Prostate gland (tissue), 2 donors: ENCODE data around the gene MRTO4. TPM values are rescaled to one million over a fixed set of nuclear protein-coding genes. Genes with fewer than 3 reads are reported as not detected.

Experiments used
- DNase-seq: peaks from one replicate; pipeline ENCODE4 v3.0.0-alpha.2; 2019; ENCODE audit warnings: low spot score
- H3K27ac ChIP-seq, 2 donors: fragments of 200-600 bp; sonication (generic); 2 replicates each; pipeline ENCODE4 v1.5.1; 2017 to 2019
- H3K27me3 ChIP-seq: fragments of 200-600 bp; sonication (generic); replicated peaks from 2 replicates; pipeline ENCODE4 v1.5.1; 2019; ENCODE audit not compliant: insufficient read depth
- H3K36me3 ChIP-seq, 2 donors: fragments of 200-600 bp; sonication (generic); 1 replicate in 1 of 2; 2 replicates in 1 of 2; pipeline versions ENCODE4 v1.5.1 to v1.8.1; 2017 to 2019
- H3K4me1 ChIP-seq: fragments of 200-600 bp; sonication (generic); replicated peaks from 2 replicates; pipeline ENCODE4 v1.5.1; 2019
- H3K4me3 ChIP-seq, 2 donors: fragments of 200-600 bp; sonication (generic); 2 replicates each; pipeline ENCODE4 v1.5.1; 2017 to 2019
- H3K9me3 ChIP-seq: fragments of 200-600 bp; sonication (generic); 2 replicates; pipeline ENCODE4 v1.5.1; 2017
- CTCF ChIP-seq, 4 experiments: fragments of 200-600 bp in 2 of 4; fragments of 450-650 bp in 2 of 4; sonication (generic) in 2 of 4; IDR thresholded peaks; 1 replicate in 3 of 4; 2 replicates in 1 of 4; pipeline ENCODE4 v1.5.1; 2016 to 2019; ENCODE audit warnings: antibody characterized with exemption in 4 of 4, mild to moderate bottlenecking in 2 of 4, moderate library complexity in 2 of 4
- POLR2A ChIP-seq: fragments of 450-650 bp; IDR thresholded peaks from one replicate; pipeline ENCODE4 v1.6.1; 2016; ENCODE audit warnings: antibody characterized with exemption, mild to moderate bottlenecking
- POLR2AphosphoS5 ChIP-seq: sonication (generic); formaldehyde crosslinking; IDR thresholded peaks from one replicate; pipeline ENCODE4 v1.6.1; 2017; ENCODE audit warnings: antibody characterized with exemption
- WGBS: methylation state at CpG from one replicate; pipeline ENCODE4 v1.1.5; 2018; 5-methylcytosine and 5-hydroxymethylcytosine counted together
- intact Hi-C: fragments of 100-400 bp; cut with DNase I; formaldehyde crosslinking; loops from one replicate; pipeline ENCODE4 v1.14.2; 2022
- total RNA-seq, 2 donors: library from RNA; depleted of rRNA; stranded (reverse); fragments of >200 nt; gene quantifications; one replicate each; pipeline ENCODE4 v1.1.0, GENCODE V29; 2016

MRTO4 gene
- total RNA-seq, 2 donors from 2014 or later = 20.5 to 21.9 TPM

- 96% methylated on average over 3 of the region's 3 CpGs for WGBS
- intact Hi-C loops = loop anchor here (10.0 kb wide), 1 partner anchor 329 kb away; the partner anchor contains the start of gene ALDH4A1
- TF ChIP-seq POLR2A (no peak), CTCF (IDR thresholded peaks at IDR 0.05) (no peak), POLR2AphosphoS5 (no peak)
- no peak for DNase-seq
- Histone ChIP-seq H3K9me3 (no peaks in the 10 kb centered on the region), H3K27me3 (no peaks in the 10 kb centered on the region), H3K36me3 (peaks cover 4 to 17% of the 10 kb centered on the region in 2 donors), H3K4me3 (no peak overlapping the region), H3K4me1 (peaks cover 7% of the 10 kb centered on the region), H3K27ac (no peak overlapping the region)
Observed at GRCh38 chr1:19234224-19234623, 17.4 kb upstream of the MRTO4 start.

GRCh38 chr1:19239876-19240275 is 11.7 kb upstream of the MRTO4 start:
- Histone ChIP-seq H3K4me1 (no peaks in the 10 kb centered on the region), H3K4me3 (no peak overlapping the region), H3K36me3 (peaks cover 27 to 35% of the 10 kb centered on the region in 2 donors), H3K27me3 (no peaks in the 10 kb centered on the region), H3K27ac (no peak overlapping the region), H3K9me3 (no peaks in the 10 kb centered on the region)
- WGBS = 82% methylated on average over 7 of the region's 7 CpGs
- intact Hi-C loops = loop anchor here (5.0 to 10.0 kb wide), 2 partner anchors 63 to 335 kb away; partner anchors contain the start of gene ALDH4A1
- DNase-seq = no peak
- no peak for TF ChIP-seq POLR2A
- TF ChIP-seq POLR2AphosphoS5 = no peak
- no peak for TF ChIP-seq CTCF (IDR thresholded peaks at IDR 0.05)

GRCh38 chr1:19240673-19241538 is 10.7 kb upstream of the MRTO4 start:
- H3K4me1 ChIP-seq = no peaks in the 10 kb centered on the region
- peak overlapping the region; percentile 25 to 55 for H3K27ac ChIP-seq
- intact Hi-C loops = loop anchor here (5.0 kb wide), 1 partner anchor 64 kb away; no protein-coding TSS in a partner anchor
- 52% methylated on average over 7 of the region's 7 CpGs for WGBS
- H3K27me3 ChIP-seq = no peaks in the 10 kb centered on the region
- H3K4me3 ChIP-seq = no peak overlapping the region
- DNase-seq = peak; percentile 39
- TF ChIP-seq POLR2AphosphoS5 = peak; percentile 45
- no peak for TF ChIP-seq POLR2A
- peak; percentile 77 to 91 (median 85) for TF ChIP-seq CTCF (IDR thresholded peaks at IDR 0.05)
- peaks cover 27 to 35% of the 10 kb centered on the region in 2 donors for H3K36me3 ChIP-seq
- H3K9me3 ChIP-seq = no peaks in the 10 kb centered on the region

GRCh38 chr1:19250629-19251304 is 838 bp upstream of the MRTO4 start:
- peak overlapping the region; percentile 77 to 85 for H3K4me3 ChIP-seq
- H3K36me3 ChIP-seq = no peaks in the 10 kb centered on the region
- no peak for TF ChIP-seq POLR2AphosphoS5
- TF ChIP-seq CTCF (IDR thresholded peaks at IDR 0.05) = no peak
- no peak for TF ChIP-seq POLR2A
- 11% methylated on average over 14 of the region's 14 CpGs for WGBS
- peak overlapping the region; percentile 88 to 95 for H3K27ac ChIP-seq
- H3K27me3 ChIP-seq = no peaks in the 10 kb centered on the region
- H3K9me3 ChIP-seq = no peaks in the 10 kb centered on the region
- intact Hi-C loops = no loop called here
- DNase-seq = no peak
- H3K4me1 ChIP-seq = peaks cover 8% of the 10 kb centered on the region
